Measurements from ENCODE around the gene ZRANB1.
A peak's percentile ranks its signal among the peaks of the same experiment; 100 is the strongest.

The ZRANB1 gene

GRCh38 chr10:124996854-124997215, 54.9 kb downstream of the ZRANB1 start:
- Histone ChIP-seq H3K4me1 (ENCODE audit: control insufficient read depth, insufficient read depth, low read length) (peaks cover 12% of the 10 kb centered on the region), H3K27me3 (ENCODE audit: control insufficient read depth, insufficient read depth, low read length) (no peaks in the 10 kb centered on the region), H3K4me3 (ENCODE audit: low read length) (no peak overlapping the region), H3K36me3 (ENCODE audit: insufficient read depth, low read length) (peaks cover 85% of the 10 kb centered on the region), H3K9ac (ENCODE audit: low read depth, low read length) (no peak overlapping the region), H3K9me3 (replicated peaks; ENCODE audit: low read length) (no peaks in the 10 kb centered on the region), H3K4me2 (ENCODE audit: low read length) (no peak overlapping the region)

- H3K36me3 ChIP-seq (ENCODE audit: insufficient read depth, low read length): peaks cover 85% of the 10 kb centered on the region
- H3K9ac ChIP-seq (ENCODE audit: low read depth, low read length): no peak overlapping the region
- H3K9me3 ChIP-seq (replicated peaks; ENCODE audit: low read length): no peaks in the 10 kb centered on the region
- peaks cover 12% of the 10 kb centered on the region for H3K4me1 ChIP-seq (ENCODE audit: control insufficient read depth, insufficient read depth, low read length)
- no peak overlapping the region for H3K4me2 ChIP-seq (ENCODE audit: low read length)
- H3K4me3 ChIP-seq (ENCODE audit: low read length): no peak overlapping the region
- H3K27me3 ChIP-seq (ENCODE audit: control insufficient read depth, insufficient read depth, low read length): no peaks in the 10 kb centered on the region
Measured at GRCh38 chr10:124997306-124997705, 55.4 kb downstream of the ZRANB1 start.

GRCh38 chr10:124997771-124998623, 56.1 kb downstream of the ZRANB1 start:
- Histone ChIP-seq H3K9ac (ENCODE audit: low read depth, low read length) (no peak overlapping the region), H3K4me1 (ENCODE audit: control insufficient read depth, insufficient read depth, low read length) (peaks cover 12% of the 10 kb centered on the region), H3K36me3 (ENCODE audit: insufficient read depth, low read length) (peaks cover 87% of the 10 kb centered on the region), H3K4me3 (ENCODE audit: low read length) (no peak overlapping the region), H3K9me3 (replicated peaks; ENCODE audit: low read length) (no peaks in the 10 kb centered on the region), H3K4me2 (ENCODE audit: low read length) (no peak overlapping the region), H3K27me3 (ENCODE audit: control insufficient read depth, insufficient read depth, low read length) (no peaks in the 10 kb centered on the region)

GRCh38 chr10:124998624-124999291, 56.8 kb downstream of the ZRANB1 start:
- Histone ChIP-seq H3K4me3 (ENCODE audit: low read length) (no peak overlapping the region), H3K4me1 (ENCODE audit: control insufficient read depth, insufficient read depth, low read length) (peaks cover 12% of the 10 kb centered on the region), H3K27me3 (ENCODE audit: control insufficient read depth, insufficient read depth, low read length) (no peaks in the 10 kb centered on the region), H3K9ac (ENCODE audit: low read depth, low read length) (no peak overlapping the region), H3K4me2 (ENCODE audit: low read length) (no peak overlapping the region), H3K9me3 (replicated peaks; ENCODE audit: low read length) (no peaks in the 10 kb centered on the region), H3K36me3 (ENCODE audit: insufficient read depth, low read length) (peaks cover 82% of the 10 kb centered on the region)

- peak overlapping the region; percentile 50 for H3K9ac ChIP-seq (ENCODE audit: low read depth, low read length)
- H3K9me3 ChIP-seq (replicated peaks; ENCODE audit: low read length): no peaks in the 10 kb centered on the region
- H3K4me1 ChIP-seq (ENCODE audit: control insufficient read depth, insufficient read depth, low read length): peaks cover 12% of the 10 kb centered on the region
- H3K27me3 ChIP-seq (ENCODE audit: control insufficient read depth, insufficient read depth, low read length): no peaks in the 10 kb centered on the region
- H3K4me2 ChIP-seq (ENCODE audit: low read length): peak overlapping the region; percentile 28
- no peak overlapping the region for H3K4me3 ChIP-seq (ENCODE audit: low read length)
- peaks cover 80% of the 10 kb centered on the region for H3K36me3 ChIP-seq (ENCODE audit: insufficient read depth, low read length)
Measured at GRCh38 chr10:124999433-125000365, 57.8 kb downstream of the ZRANB1 start.

GRCh38 chr10:125000366-125001312, 58.7 kb downstream of the ZRANB1 start:
- Histone ChIP-seq H3K36me3 (ENCODE audit: insufficient read depth, low read length) (peaks cover 77% of the 10 kb centered on the region), H3K4me2 (ENCODE audit: low read length) (no peak overlapping the region), H3K4me3 (ENCODE audit: low read length) (no peak overlapping the region), H3K4me1 (ENCODE audit: control insufficient read depth, insufficient read depth, low read length) (peaks cover 12% of the 10 kb centered on the region), H3K9me3 (replicated peaks; ENCODE audit: low read length) (no peaks in the 10 kb centered on the region), H3K27me3 (ENCODE audit: control insufficient read depth, insufficient read depth, low read length) (no peaks in the 10 kb centered on the region), H3K9ac (ENCODE audit: low read depth, low read length) (peak overlapping the region; percentile 50)

- Histone ChIP-seq H3K4me2 (ENCODE audit: low read length) (no peak overlapping the region), H3K4me3 (ENCODE audit: low read length) (no peak overlapping the region), H3K36me3 (ENCODE audit: insufficient read depth, low read length) (peaks cover 75% of the 10 kb centered on the region), H3K27me3 (ENCODE audit: control insufficient read depth, insufficient read depth, low read length) (no peaks in the 10 kb centered on the region), H3K4me1 (ENCODE audit: control insufficient read depth, insufficient read depth, low read length) (peaks cover 16% of the 10 kb centered on the region), H3K9me3 (replicated peaks; ENCODE audit: low read length) (no peaks in the 10 kb centered on the region), H3K9ac (ENCODE audit: low read depth, low read length) (no peak overlapping the region)
Measured at GRCh38 chr10:125001313-125002046, 59.6 kb downstream of the ZRANB1 start.

GRCh38 chr10:125002047-125002422, 60.1 kb downstream of the ZRANB1 start:
- H3K9me3 ChIP-seq (replicated peaks; ENCODE audit: low read length): no peaks in the 10 kb centered on the region
- H3K4me2 ChIP-seq (ENCODE audit: low read length): no peak overlapping the region
- no peak overlapping the region for H3K4me3 ChIP-seq (ENCODE audit: low read length)
- H3K4me1 ChIP-seq (ENCODE audit: control insufficient read depth, insufficient read depth, low read length): peaks cover 21% of the 10 kb centered on the region
- no peak overlapping the region for H3K9ac ChIP-seq (ENCODE audit: low read depth, low read length)
- H3K36me3 ChIP-seq (ENCODE audit: insufficient read depth, low read length): peaks cover 75% of the 10 kb centered on the region
- no peaks in the 10 kb centered on the region for H3K27me3 ChIP-seq (ENCODE audit: control insufficient read depth, insufficient read depth, low read length)

- peaks cover 27% of the 10 kb centered on the region for H3K4me1 ChIP-seq (ENCODE audit: control insufficient read depth, insufficient read depth, low read length)
- H3K36me3 ChIP-seq (ENCODE audit: insufficient read depth, low read length): peaks cover 71% of the 10 kb centered on the region
- H3K27me3 ChIP-seq (ENCODE audit: control insufficient read depth, insufficient read depth, low read length): no peaks in the 10 kb centered on the region
- H3K9me3 ChIP-seq (replicated peaks; ENCODE audit: low read length): no peaks in the 10 kb centered on the region
- H3K9ac ChIP-seq (ENCODE audit: low read depth, low read length): no peak overlapping the region
- no peak overlapping the region for H3K4me3 ChIP-seq (ENCODE audit: low read length)
- no peak overlapping the region for H3K4me2 ChIP-seq (ENCODE audit: low read length)
Measured at GRCh38 chr10:125002423-125003145, 60.7 kb downstream of the ZRANB1 start.
